Right renal pelvis (tissue), 4 donors: Measurements from ENCODE around the gene RHOJ. TPM values are rescaled to one million over a fixed set of nuclear protein-coding genes. Genes with fewer than 3 reads are reported as not detected.
"Not testable (repeated sequence)": the region's sequence is repeated elsewhere in the genome, so short reads cannot be mapped to it uniquely, and the experiment has no call there.

Source experiments
- DNase-seq, 4 donors: peaks; one replicate each; pipeline ENCODE4 v3.0.0-alpha.2; 2013; ENCODE audit warnings: low read depth in 4 of 4, low spot score in 3 of 4, missing footprints in 1 of 4
- polyA plus RNA-seq, 4 donors: library from polyadenylated mRNA; unstranded; fragments of 120-200 nt; gene quantifications; one replicate each; pipeline ENCODE4 v1.2.1, GENCODE V29; 2013; ENCODE audit not compliant: insufficient read length in 4 of 4

RHOJ gene
- polyA plus RNA-seq, 4 donors: 18.3 to 22.6 (median 21.2) TPM

GRCh38 chr14:63290741-63291430, 86.6 kb downstream of the RHOJ start:
- no peak for DNase-seq

GRCh38 chr14:63292805-63293204, 88.6 kb downstream of the RHOJ start:
- no peak for DNase-seq

GRCh38 chr14:63295231-63295685, 91.0 kb downstream of the RHOJ start:
- DNase-seq: no peak

GRCh38 chr14:63296060-63296563, 91.9 kb downstream of the RHOJ start:
- no peak for DNase-seq

GRCh38 chr14:63297372-63298063, 93.3 kb downstream of the RHOJ start:
- DNase-seq: no peak

GRCh38 chr14:63299351-63300110, 95.3 kb downstream of the RHOJ start:
- no peak for DNase-seq

- no peak for DNase-seq
Measured at GRCh38 chr14:63300854-63301253, 96.6 kb downstream of the RHOJ start.

- DNase-seq: no peak
Measured at GRCh38 chr14:63301891-63302534, 97.8 kb downstream of the RHOJ start.

- DNase-seq: not testable (repeated sequence)
Measured at GRCh38 chr14:63304429-63304828, 100.2 kb downstream of the RHOJ start.

- DNase-seq: no peak
Measured at GRCh38 chr14:63308723-63309317, 104.6 kb downstream of the RHOJ start.

- no peak for DNase-seq
Measured at GRCh38 chr14:63318835-63319234, 114.6 kb downstream of the RHOJ start, which contains the start of gene GPHB5. GPHB5 (minus strand) TSS chr14:63318935; CDS start chr14:63317849, 1,086 bp downstream.

GRCh38 chr14:63322472-63322871, 118.2 kb downstream of the RHOJ start:
- DNase-seq: no peak

GRCh38 chr14:63322897-63323573, 118.8 kb downstream of the RHOJ start:
- DNase-seq: no peak

- DNase-seq: no peak
Measured at GRCh38 chr14:63326840-63327239, 122.6 kb downstream of the RHOJ start.

GRCh38 chr14:63328787-63329737, 124.8 kb downstream of the RHOJ start:
- DNase-seq: no peak

- DNase-seq: no peak
Measured at GRCh38 chr14:63342371-63342770, 138.1 kb downstream of the RHOJ start.
